Amygdala (tissue), 56 donors: ENCODE data around the gene UACA.
A peak's percentile ranks its signal among the peaks of the same experiment; 100 is the strongest.

Source experiments
- DNase-seq, 56 donors: peaks; one replicate each; lab custom pipeline; 2025; lab: John Stamatoyannopoulos, UW

The UACA gene

GRCh38 chr15:70783610-70784022 lies 20.3 kb upstream of the UACA start:
- DNase-seq: no peak

- no peak for DNase-seq
Measured at GRCh38 chr15:70783041-70783440, 19.7 kb upstream of the UACA start.

- no peak for DNase-seq
Measured at GRCh38 chr15:70781236-70781635, 17.9 kb upstream of the UACA start.

GRCh38 chr15:70778258-70779076 lies 15.1 kb upstream of the UACA start:
- no peak for DNase-seq

- DNase-seq: no peak
Measured at GRCh38 chr15:70777170-70777926, 14.0 kb upstream of the UACA start.

- no peak for DNase-seq
Measured at GRCh38 chr15:70775160-70775559, 11.8 kb upstream of the UACA start.

GRCh38 chr15:70772402-70772801 lies 9.0 kb upstream of the UACA start:
- DNase-seq: no peak

- DNase-seq: no peak
Measured at GRCh38 chr15:70770863-70771262, 7.5 kb upstream of the UACA start.

GRCh38 chr15:70768257-70768883 lies 5.0 kb upstream of the UACA start:
- DNase-seq: no peak

- DNase-seq: no peak
Measured at GRCh38 chr15:70767667-70768066, 4.3 kb upstream of the UACA start.

- no peak for DNase-seq
Measured at GRCh38 chr15:70766597-70766996, 3.2 kb upstream of the UACA start.

GRCh38 chr15:70765504-70766281 lies 2.3 kb upstream of the UACA start:
- DNase-seq: no peak

GRCh38 chr15:70763950-70764730 lies 782 bp upstream of the UACA start:
- DNase-seq: no peak

- DNase-seq: peak in 2 of 56 donors; percentile 7 to 31
Measured at GRCh38 chr15:70762469-70763119, 764 bp downstream of the UACA start.

- DNase-seq: no peak
Measured at GRCh38 chr15:70761931-70762468, 1.4 kb downstream of the UACA start.

GRCh38 chr15:70761046-70761445 lies 2.3 kb downstream of the UACA start:
- no peak for DNase-seq

GRCh38 chr15:70758790-70759462 lies 4.4 kb downstream of the UACA start:
- no peak for DNase-seq

- no peak for DNase-seq
Measured at GRCh38 chr15:70757627-70758026, 5.7 kb downstream of the UACA start.
